PFSK-1 (cell line): ENCODE results near the gene AKAP6.

Experiments
- FOXP2 ChIP-seq: optimal IDR thresholded peaks from 2 replicates; pipeline ENCODE3; 2011; ENCODE audit warnings: borderline replicate concordance, control low read depth, inconsistent platforms; ENCODE audit not compliant: insufficient read depth; ENCODE audit errors: extremely low read length, extremely low read depth
- POLR2AphosphoS5 ChIP-seq: IDR thresholded peaks from 2 replicates; pipeline ENCODE4 v1.6.1; 2012; ENCODE audit warnings: low read depth, mild to moderate bottlenecking, control low read depth, low read length, moderate library complexity
- REST ChIP-seq, 2 experiments: IDR thresholded peaks; 2 replicates each; pipeline versions ENCODE4 v1.6.1 to v1.8.0; 2011 to 2012; ENCODE audit warnings: low read depth in 2 of 2, low read length in 2 of 2, control low read depth in 1 of 2, inconsistent platforms in 1 of 2, mild to moderate bottlenecking in 1 of 2, moderate library complexity in 1 of 2; ENCODE audit not compliant: insufficient read depth in 1 of 2
- SIN3A ChIP-seq: IDR thresholded peaks from 2 replicates; pipeline ENCODE4 v1.6.1; 2012; ENCODE audit warnings: mild to moderate bottlenecking, low read length, moderate library complexity, borderline replicate concordance; ENCODE audit not compliant: insufficient read depth
- TAF1 ChIP-seq: IDR thresholded peaks from 2 replicates; pipeline ENCODE4 v1.6.1; 2012; ENCODE audit warnings: low read length, control low read depth, borderline replicate concordance; ENCODE audit not compliant: insufficient read depth

AKAP6 gene

GRCh38 chr14:32821964-32822653 lies 493.0 kb downstream of the AKAP6 start:
- TF ChIP-seq REST (IDR thresholded peaks at IDR 0.05; ENCODE audit: insufficient read depth in 1 of 2, low read depth in 2 of 2, low read length in 2 of 2) (no peak), FOXP2 (no peak), SIN3A (no peak), TAF1 (no peak), POLR2AphosphoS5 (no peak)

- TF ChIP-seq POLR2AphosphoS5 (no peak), SIN3A (no peak), TAF1 (no peak), REST (IDR thresholded peaks at IDR 0.05; ENCODE audit: insufficient read depth in 1 of 2, low read depth in 2 of 2, low read length in 2 of 2) (no peak), FOXP2 (no peak)
These were observed 494.6 kb downstream of the AKAP6 start for GRCh38 chr14:32823706-32824105.

GRCh38 chr14:32824195-32824594 lies 495.1 kb downstream of the AKAP6 start:
- TF ChIP-seq SIN3A (no peak), REST (IDR thresholded peaks at IDR 0.05; ENCODE audit: insufficient read depth in 1 of 2, low read depth in 2 of 2, low read length in 2 of 2) (no peak), FOXP2 (no peak), POLR2AphosphoS5 (no peak), TAF1 (no peak)

GRCh38 chr14:32825058-32825457 lies 496.0 kb downstream of the AKAP6 start:
- TF ChIP-seq TAF1: no peak
- TF ChIP-seq POLR2AphosphoS5: no peak
- TF ChIP-seq FOXP2: no peak
- TF ChIP-seq SIN3A: no peak
- no peak for TF ChIP-seq REST (IDR thresholded peaks at IDR 0.05; ENCODE audit: insufficient read depth in 1 of 2, low read depth in 2 of 2, low read length in 2 of 2)

DNA sequence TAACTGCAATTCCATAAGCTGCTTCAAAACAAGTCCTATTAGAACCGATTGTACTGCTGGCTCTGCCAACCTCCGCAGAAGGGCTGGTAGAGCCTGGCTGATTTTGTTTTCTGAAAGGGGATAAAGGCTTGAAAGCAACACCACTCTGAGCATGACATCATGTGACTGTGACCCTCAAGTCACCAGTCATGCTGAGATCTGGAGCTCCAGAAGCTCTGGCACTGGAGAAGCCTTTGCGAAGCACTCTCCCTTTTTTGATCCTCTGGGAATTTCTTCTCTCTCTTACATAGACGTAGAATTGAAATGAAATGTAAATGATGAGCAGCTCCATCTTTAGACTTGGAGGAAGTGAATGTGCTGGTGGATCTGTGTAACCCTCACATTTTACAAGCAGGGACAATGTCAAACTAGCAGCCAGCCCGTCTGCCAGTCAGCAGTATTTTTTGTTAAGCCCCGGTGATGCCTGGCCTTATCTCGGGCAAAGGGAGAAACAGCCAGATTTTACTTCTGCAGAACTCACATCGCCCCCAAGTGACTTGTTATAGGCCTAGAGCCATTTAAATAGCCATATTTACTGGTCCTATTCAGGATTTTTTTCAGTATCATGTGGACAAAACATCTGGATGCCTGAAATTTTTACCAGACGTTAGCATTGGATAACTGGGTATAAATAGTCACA lies 497.4 kb downstream of the AKAP6 start:
- TF ChIP-seq POLR2AphosphoS5 (no peak), FOXP2 (no peak), TAF1 (no peak)
